Esophagus squamous epithelium (tissue), 5 donors: ENCODE measurements around the gene LPIN2. TPM values are rescaled to one million over a fixed set of nuclear protein-coding genes. Genes with fewer than 3 reads are reported as not detected.

ENCODE experiments used
- DNase-seq: peaks from one replicate; lab custom pipeline; 2025; lab: John Stamatoyannopoulos, UW
- H3K27ac ChIP-seq, 4 donors: fragments of 200-600 bp; sonication (generic); one replicate each; pipeline ENCODE4 v1.5.1; 2016 to 2019; ENCODE audit warnings: mild to moderate bottlenecking in 1 of 4
- H3K27me3 ChIP-seq, 4 donors: fragments of 200-600 bp; sonication (generic); 1 replicate in 3 of 4; 2 replicates in 1 of 4; pipeline versions ENCODE4 v1.5.1 to v1.6.0; 2017 to 2021; ENCODE audit warnings: antibody characterized with exemption in 1 of 4
- H3K36me3 ChIP-seq, 3 donors: fragments of 200-600 bp; sonication (generic); one replicate each; pipeline ENCODE4 v1.5.1; 2016 to 2019
- H3K4me1 ChIP-seq, 3 donors: fragments of 200-600 bp; sonication (generic); one replicate each; pipeline ENCODE4 v1.5.1; 2017 to 2019
- H3K4me3 ChIP-seq, 4 donors: fragments of 200-600 bp; sonication (generic); 1 replicate in 3 of 4; 2 replicates in 1 of 4; pipeline ENCODE4 v1.5.1; 2016 to 2019; ENCODE audit warnings: mild to moderate bottlenecking in 2 of 4, moderate library complexity in 1 of 4
- H3K9me3 ChIP-seq, 3 donors: fragments of 200-600 bp; sonication (generic); one replicate each; pipeline ENCODE4 v1.5.1; 2016 to 2019
- CTCF ChIP-seq, 6 experiments: fragments of 450-650 bp in 4 of 6; fragments of 200-600 bp in 2 of 6; sonication (generic) in 2 of 6; IDR thresholded peaks; one replicate each; pipeline ENCODE4 v1.5.1; 2016 to 2019; ENCODE audit warnings: antibody characterized with exemption in 6 of 6, mild to moderate bottlenecking in 4 of 6, moderate library complexity in 4 of 6
- POLR2A ChIP-seq, 4 donors: fragments of 450-650 bp; IDR thresholded peaks; one replicate each; pipeline ENCODE4 v1.6.1; 2017; ENCODE audit warnings: antibody characterized with exemption in 4 of 4, mild to moderate bottlenecking in 4 of 4, moderate library complexity in 3 of 4
- WGBS, 2 donors: methylation state at CpG; one replicate each; pipeline ENCODE4 v1.1.5; 2018; 5-methylcytosine and 5-hydroxymethylcytosine counted together
- intact Hi-C: fragments of 100-400 bp; cut with DNase I; formaldehyde crosslinking; loops from one replicate; pipeline ENCODE4 v1.15.0; 2022
- total RNA-seq, 4 donors: library from RNA; depleted of rRNA; stranded (reverse); fragments of >200 nt; gene quantifications; one replicate each; pipeline ENCODE4 v1.1.0, GENCODE V29; 2016
- donor health status: DM: yes; HTN: yes; CAD: no.

Gene LPIN2
- total RNA-seq, 4 donors from 2014 or later, result 7.2 to 17.9 (median 12.6) TPM

- Histone ChIP-seq H3K9me3 (no peaks in the 10 kb centered on the region), H3K27ac (no peak overlapping the region), H3K4me1 (peaks cover 0 to 18% (median 2%) of the 10 kb centered on the region in 3 donors), H3K27me3 (peaks cover 0 to 4% (median 0%) of the 10 kb centered on the region in 4 donors), H3K4me3 (no peak overlapping the region), H3K36me3 (no peaks in the 10 kb centered on the region)
- WGBS, 2 donors, result 57 to 62% methylated on average over 4 of the region's 4 CpGs
- intact Hi-C loops, result no loop called here
- no peak for TF ChIP-seq CTCF (IDR thresholded peaks at IDR 0.05)
- no peak for TF ChIP-seq POLR2A (IDR thresholded peaks at IDR 0.05)
- DNase-seq, result no peak
Observed at GRCh38 chr18:3055186-3055728, 42.3 kb upstream of the LPIN2 start.

GRCh38 chr18:3054780-3055179 lies 41.8 kb upstream of the LPIN2 start:
- Histone ChIP-seq H3K27me3 (peaks cover 0 to 4% (median 0%) of the 10 kb centered on the region in 4 donors), H3K4me3 (no peak overlapping the region), H3K36me3 (no peaks in the 10 kb centered on the region), H3K9me3 (no peaks in the 10 kb centered on the region), H3K4me1 (peaks cover 0 to 13% (median 0%) of the 10 kb centered on the region in 3 donors), H3K27ac (no peak overlapping the region)
- TF ChIP-seq CTCF (IDR thresholded peaks at IDR 0.05) (no peak), POLR2A (IDR thresholded peaks at IDR 0.05) (no peak)
- WGBS, 2 donors, result 69 to 81% methylated on average over 3 of the region's 3 CpGs
- intact Hi-C loops, result no loop called here
- no peak for DNase-seq

- Histone ChIP-seq H3K27ac (no peak overlapping the region), H3K4me1 (peaks cover 0 to 10% (median 0%) of the 10 kb centered on the region in 3 donors), H3K9me3 (no peaks in the 10 kb centered on the region), H3K27me3 (peaks cover 0 to 4% (median 0%) of the 10 kb centered on the region in 4 donors), H3K4me3 (no peak overlapping the region), H3K36me3 (no peaks in the 10 kb centered on the region)
- TF ChIP-seq CTCF (IDR thresholded peaks at IDR 0.05), result no peak
- no peak for TF ChIP-seq POLR2A (IDR thresholded peaks at IDR 0.05)
- intact Hi-C loops, result no loop called here
- 91 to 94% methylated on average over 6 of the region's 6 CpGs for WGBS, 2 donors
- DNase-seq, result no peak
Observed at GRCh38 chr18:3054214-3054613, 41.3 kb upstream of the LPIN2 start.

GRCh38 chr18:3053081-3053480 lies 40.1 kb upstream of the LPIN2 start:
- no peaks in the 10 kb centered on the region for H3K36me3 ChIP-seq
- DNase-seq, result no peak
- TF ChIP-seq POLR2A (IDR thresholded peaks at IDR 0.05) (no peak), CTCF (IDR thresholded peaks at IDR 0.05) (no peak)
- H3K4me1 ChIP-seq, result no peaks in the 10 kb centered on the region
- no peak overlapping the region for H3K4me3 ChIP-seq
- no peaks in the 10 kb centered on the region for H3K9me3 ChIP-seq
- intact Hi-C loops, result no loop called here
- WGBS, 2 donors, result 95 to 96% methylated on average over 4 of the region's 4 CpGs
- H3K27ac ChIP-seq, result no peak overlapping the region
- peaks cover 0 to 4% (median 0%) of the 10 kb centered on the region in 4 donors for H3K27me3 ChIP-seq

GRCh38 chr18:3052411-3052758 lies 39.4 kb upstream of the LPIN2 start:
- Histone ChIP-seq H3K27ac (no peak overlapping the region), H3K36me3 (no peaks in the 10 kb centered on the region), H3K4me1 (no peaks in the 10 kb centered on the region), H3K4me3 (no peak overlapping the region), H3K27me3 (peaks cover 0 to 4% (median 0%) of the 10 kb centered on the region in 4 donors), H3K9me3 (no peaks in the 10 kb centered on the region)
- intact Hi-C loops, result no loop called here
- no peak for DNase-seq
- 45 to 58% methylated on average over 2 of the region's 2 CpGs for WGBS, 2 donors
- no peak for TF ChIP-seq POLR2A (IDR thresholded peaks at IDR 0.05)
- TF ChIP-seq CTCF (IDR thresholded peaks at IDR 0.05), result no peak
